A549 (cell line): ENCODE data around the gene SUPT7L.

Experiments
- EP300 ChIP-seq, 2 experiments: fragments of >200 bp; sonication (Bioruptor Twin); formaldehyde crosslinking; IDR thresholded peaks; 2 replicates in 1 of 2; 3 replicates in 1 of 2; pipeline ENCODE4 v1.6.1; 2016 to 2017
- JUNB ChIP-seq: fragments of >200 bp; sonication (Bioruptor Twin); formaldehyde crosslinking; IDR thresholded peaks from 2 replicates; pipeline ENCODE4 v1.6.1; 2016
- POLR2A ChIP-seq: IDR thresholded peaks from 2 replicates; pipeline ENCODE4 v1.6.1; 2012; ENCODE audit warnings: mild to moderate bottlenecking, low read length
- RCOR1 ChIP-seq: fragments of 150-350 bp; IDR thresholded peaks from 2 replicates; pipeline ENCODE4 v1.6.1; 2014; ENCODE audit warnings: antibody characterized with exemption, low read length, low read depth
- RFX5 ChIP-seq: fragments of 450-650 bp; IDR thresholded peaks from 2 replicates; pipeline ENCODE4 v1.7.1; 2014; ENCODE audit warnings: antibody characterized with exemption, mild to moderate bottlenecking, moderate library complexity
- ZFP36 ChIP-seq: fragments of 450-650 bp; IDR thresholded peaks from 2 replicates; pipeline ENCODE4 v1.6.1; 2014; ENCODE audit warnings: borderline replicate concordance; ENCODE audit not compliant: partially characterized antibody
- TF ChIP-seq, protein P1 (sequence below): fragments of 250-450 bp; sonication (Bioruptor Pico); IDR thresholded peaks from 2 replicates; pipeline ENCODE4 v1.5.0; 2021; ENCODE audit warnings: mild to moderate bottlenecking, moderate library complexity, borderline replicate concordance
- TF ChIP-seq, protein P2 (sequence below): fragments of >200 bp; sonication (Bioruptor Twin); formaldehyde crosslinking; IDR thresholded peaks from 3 replicates; pipeline ENCODE4 v1.5.1; 2016
- TF ChIP-seq, protein P3 (sequence below): IDR thresholded peaks from 2 replicates; pipeline ENCODE4 v1.6.1; 2012
- TF ChIP-seq, protein P4 (sequence below): fragments of 150-350 bp; IDR thresholded peaks from 2 replicates; pipeline ENCODE4 v1.6.1; 2014; ENCODE audit warnings: low read depth, mild to moderate bottlenecking, low read length

DNA sequence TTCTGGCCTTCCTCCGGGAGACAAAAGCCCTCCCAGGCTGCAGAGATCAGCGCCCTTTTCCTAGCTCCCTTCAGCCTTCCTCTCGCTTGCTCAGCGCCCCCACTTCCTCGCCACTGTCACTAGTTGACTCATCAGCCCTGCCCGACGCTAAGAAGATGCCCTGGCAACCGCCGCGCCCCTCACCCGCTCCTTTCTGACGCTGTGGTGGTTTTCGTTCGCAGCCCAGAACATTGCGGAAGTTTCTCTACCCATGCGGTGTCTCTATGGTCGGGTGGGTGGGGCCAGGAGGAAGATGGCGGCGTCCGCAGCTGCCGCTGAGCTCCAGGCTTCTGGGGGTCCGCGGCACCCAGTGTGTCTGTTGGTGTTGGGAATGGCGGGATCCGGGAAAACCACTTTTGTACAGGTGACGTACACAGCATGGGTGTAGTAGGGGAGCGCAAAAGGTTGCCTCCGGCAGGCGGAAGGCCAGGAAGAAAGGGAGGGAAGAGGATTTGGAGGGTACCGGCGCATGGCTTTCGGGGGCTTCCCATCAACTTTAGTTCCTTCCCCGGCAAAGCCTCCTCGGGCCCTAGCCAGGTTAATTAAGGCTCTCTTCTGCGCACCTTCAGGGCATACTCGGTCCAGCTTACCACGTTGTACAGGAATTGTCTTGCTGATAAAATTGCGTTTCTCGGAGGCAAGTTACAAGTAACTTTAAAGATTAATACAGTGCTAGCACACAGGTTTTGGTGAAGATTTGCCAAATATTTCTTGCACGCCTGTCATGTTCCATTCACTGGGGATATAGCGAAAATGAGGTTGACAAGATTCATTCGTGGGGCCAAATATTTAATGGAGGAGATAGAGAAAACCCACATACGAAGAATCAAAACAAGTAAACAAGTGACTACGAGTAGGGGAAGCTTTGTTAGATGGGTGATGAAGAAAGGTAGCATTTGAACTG, 34.4 kb downstream of the SUPT7L start, which contains the start of the genes CCDC121 and GPN1:
- TF ChIP-seq POLR2A (peak; percentile 99), JUNB (no peak), EP300 (IDR thresholded peaks at IDR 0.05) (no peak), RFX5 (no peak; the same call in 1 of the 2 replicates), ZFP36 (no peak), RCOR1 (no peak)
- TF ChIP-seq, protein P1, sequence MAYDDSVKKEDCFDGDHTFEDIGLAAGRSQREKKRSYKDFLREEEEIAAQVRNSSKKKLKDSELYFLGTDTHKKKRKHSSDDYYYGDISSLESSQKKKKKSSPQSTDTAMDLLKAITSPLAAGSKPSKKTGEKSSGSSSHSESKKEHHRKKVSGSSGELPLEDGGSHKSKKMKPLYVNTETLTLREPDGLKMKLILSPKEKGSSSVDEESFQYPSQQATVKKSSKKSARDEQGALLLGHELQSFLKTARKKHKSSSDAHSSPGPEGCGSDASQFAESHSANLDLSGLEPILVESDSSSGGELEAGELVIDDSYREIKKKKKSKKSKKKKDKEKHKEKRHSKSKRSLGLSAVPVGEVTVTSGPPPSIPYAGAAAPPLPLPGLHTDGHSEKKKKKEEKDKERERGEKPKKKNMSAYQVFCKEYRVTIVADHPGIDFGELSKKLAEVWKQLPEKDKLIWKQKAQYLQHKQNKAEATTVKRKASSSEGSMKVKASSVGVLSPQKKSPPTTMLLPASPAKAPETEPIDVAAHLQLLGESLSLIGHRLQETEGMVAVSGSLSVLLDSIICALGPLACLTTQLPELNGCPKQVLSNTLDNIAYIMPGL (CRISPR knock-in tag), result no peak
- TF ChIP-seq, protein P2, sequence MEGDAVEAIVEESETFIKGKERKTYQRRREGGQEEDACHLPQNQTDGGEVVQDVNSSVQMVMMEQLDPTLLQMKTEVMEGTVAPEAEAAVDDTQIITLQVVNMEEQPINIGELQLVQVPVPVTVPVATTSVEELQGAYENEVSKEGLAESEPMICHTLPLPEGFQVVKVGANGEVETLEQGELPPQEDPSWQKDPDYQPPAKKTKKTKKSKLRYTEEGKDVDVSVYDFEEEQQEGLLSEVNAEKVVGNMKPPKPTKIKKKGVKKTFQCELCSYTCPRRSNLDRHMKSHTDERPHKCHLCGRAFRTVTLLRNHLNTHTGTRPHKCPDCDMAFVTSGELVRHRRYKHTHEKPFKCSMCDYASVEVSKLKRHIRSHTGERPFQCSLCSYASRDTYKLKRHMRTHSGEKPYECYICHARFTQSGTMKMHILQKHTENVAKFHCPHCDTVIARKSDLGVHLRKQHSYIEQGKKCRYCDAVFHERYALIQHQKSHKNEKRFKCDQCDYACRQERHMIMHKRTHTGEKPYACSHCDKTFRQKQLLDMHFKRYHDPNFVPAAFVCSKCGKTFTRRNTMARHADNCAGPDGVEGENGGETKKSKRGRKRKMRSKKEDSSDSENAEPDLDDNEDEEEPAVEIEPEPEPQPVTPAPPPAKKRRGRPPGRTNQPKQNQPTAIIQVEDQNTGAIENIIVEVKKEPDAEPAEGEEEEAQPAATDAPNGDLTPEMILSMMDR, result no peak
- TF ChIP-seq, protein P3, sequence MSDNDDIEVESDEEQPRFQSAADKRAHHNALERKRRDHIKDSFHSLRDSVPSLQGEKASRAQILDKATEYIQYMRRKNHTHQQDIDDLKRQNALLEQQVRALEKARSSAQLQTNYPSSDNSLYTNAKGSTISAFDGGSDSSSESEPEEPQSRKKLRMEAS, result peak; percentile 90
- TF ChIP-seq, protein P4, sequence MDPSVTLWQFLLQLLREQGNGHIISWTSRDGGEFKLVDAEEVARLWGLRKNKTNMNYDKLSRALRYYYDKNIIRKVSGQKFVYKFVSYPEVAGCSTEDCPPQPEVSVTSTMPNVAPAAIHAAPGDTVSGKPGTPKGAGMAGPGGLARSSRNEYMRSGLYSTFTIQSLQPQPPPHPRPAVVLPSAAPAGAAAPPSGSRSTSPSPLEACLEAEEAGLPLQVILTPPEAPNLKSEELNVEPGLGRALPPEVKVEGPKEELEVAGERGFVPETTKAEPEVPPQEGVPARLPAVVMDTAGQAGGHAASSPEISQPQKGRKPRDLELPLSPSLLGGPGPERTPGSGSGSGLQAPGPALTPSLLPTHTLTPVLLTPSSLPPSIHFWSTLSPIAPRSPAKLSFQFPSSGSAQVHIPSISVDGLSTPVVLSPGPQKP, result no peak
